HEK293T (cell line): ENCODE data around the gene TMEM42.

ENCODE experiments used
- CTCF ChIA-PET: fragments of 350-600 bp; formaldehyde crosslinking; extraction: SDS; loops from one replicate; lab custom pipeline; 2021; ENCODE audit warnings: antibody characterized with exemption, inconsistent platforms; lab: Yijun Ruan, JAX
- POLR2A ChIA-PET: fragments of 350-600 bp; formaldehyde crosslinking; extraction: SDS; loops from one replicate; lab custom pipeline; 2020; ENCODE audit warnings: antibody characterized with exemption, inconsistent platforms; lab: Yijun Ruan, JAX
- DNase-seq: peaks from one replicate; pipeline ENCODE4 v3.0.0; 2012; ENCODE audit warnings: mixed read lengths; ENCODE audit errors: extremely low spot score
- ARNT ChIP-seq: fragments of 450-650 bp; IDR thresholded peaks from 2 replicates; pipeline ENCODE4 v1.6.1; 2017; ENCODE audit warnings: mild to moderate bottlenecking
- BHLHE40 ChIP-seq: fragments of 450-650 bp; IDR thresholded peaks from 2 replicates; pipeline ENCODE4 v1.6.1; 2016; ENCODE audit warnings: mild to moderate bottlenecking, moderate library complexity, borderline replicate concordance
- CTBP1 ChIP-seq: fragments of 450-650 bp; IDR thresholded peaks from 2 replicates; pipeline ENCODE4 v1.6.1; 2016; ENCODE audit warnings: borderline replicate concordance
- ELF4 ChIP-seq: fragments of 450-650 bp; IDR thresholded peaks from 2 replicates; pipeline ENCODE4 v1.6.1; 2017; ENCODE audit warnings: antibody characterized with exemption
- FOXA1 ChIP-seq: fragments of 450-650 bp; IDR thresholded peaks from 2 replicates; pipeline ENCODE4 v1.6.1; 2016; ENCODE audit warnings: mild to moderate bottlenecking
- FOXK2 ChIP-seq: fragments of 450-650 bp; IDR thresholded peaks from 2 replicates; pipeline ENCODE4 v1.6.1; 2016; ENCODE audit warnings: mild to moderate bottlenecking
- FOXM1 ChIP-seq: fragments of 450-650 bp; IDR thresholded peaks from 2 replicates; pipeline ENCODE4 v1.6.1; 2017; ENCODE audit warnings: mild to moderate bottlenecking, borderline replicate concordance
- HDGF ChIP-seq: fragments of 450-650 bp; IDR thresholded peaks from 2 replicates; pipeline ENCODE4 v1.6.1; 2017; ENCODE audit warnings: antibody characterized with exemption, borderline replicate concordance
- L3MBTL2 ChIP-seq: fragments of 450-650 bp; conservative IDR thresholded peaks from 2 replicates; pipeline ENCODE4 v1.6.1; 2016; ENCODE audit warnings: mild to moderate bottlenecking
- LEF1 ChIP-seq: fragments of 450-650 bp; IDR thresholded peaks from 2 replicates; pipeline ENCODE4 v1.6.1; 2017; ENCODE audit warnings: mild to moderate bottlenecking, borderline replicate concordance
- NFRKB ChIP-seq: fragments of 450-650 bp; IDR thresholded peaks from 2 replicates; pipeline ENCODE4 v1.6.1; 2016; ENCODE audit warnings: mild to moderate bottlenecking, moderate library complexity
- PKNOX1 ChIP-seq: fragments of 450-650 bp; IDR thresholded peaks from 2 replicates; pipeline ENCODE4 v1.6.1; 2016
- SP1 ChIP-seq: fragments of 450-650 bp; IDR thresholded peaks from 2 replicates; pipeline ENCODE4 v1.6.1; 2017
- SUZ12 ChIP-seq: fragments of 450-650 bp; IDR thresholded peaks from 2 replicates; pipeline ENCODE4 v1.6.1; 2016; ENCODE audit warnings: mild to moderate bottlenecking
- TARDBP ChIP-seq: fragments of 450-650 bp; IDR thresholded peaks from 2 replicates; pipeline ENCODE4 v1.6.1; 2016
- ZNF384 ChIP-seq: fragments of 450-650 bp; IDR thresholded peaks from 2 replicates; pipeline ENCODE4 v1.6.1; 2016

The TMEM42 gene

GRCh38 chr3:44886561-44886960, 24.8 kb downstream of the TMEM42 start:
- POLR2A ChIA-PET: interaction anchor here (1.5 kb wide), 1 partner anchor 10 kb away, joined by 3 read pairs; no protein-coding TSS in a partner anchor

GRCh38 chr3:44887101-44887500, 25.4 kb downstream of the TMEM42 start:
- no peak for TF ChIP-seq HDGF
- TF ChIP-seq BHLHE40: no peak
- TF ChIP-seq ZNF384: no peak
- no peak for TF ChIP-seq TARDBP
- TF ChIP-seq L3MBTL2: no peak
- no peak for TF ChIP-seq SUZ12
- no peak for TF ChIP-seq FOXA1
- no peak for TF ChIP-seq PKNOX1
- no peak for TF ChIP-seq NFRKB
- no peak for TF ChIP-seq FOXK2
- no peak for TF ChIP-seq CTBP1
- DNase-seq: no peak
- ChIA-PET CTCF (no interaction called here), POLR2A (interaction anchor here (1.5 kb wide), 1 partner anchor 11 kb away, joined by 3 read pairs; no protein-coding TSS in a partner anchor)

More at GRCh38 chr3:44886561-44886960, 24.8 kb downstream of the TMEM42 start:
- CTCF ChIA-PET: no interaction called here
- TF ChIP-seq CTBP1 (no peak), TARDBP (no peak), SUZ12 (no peak), FOXK2 (no peak), BHLHE40 (no peak), LEF1 (no peak), HDGF (no peak), L3MBTL2 (no peak), ZNF384 (no peak), SP1 (no peak), ELF4 (no peak), PKNOX1 (no peak)
- DNase-seq: no peak

- TF ChIP-seq PKNOX1 (no peak), SP1 (no peak), NFRKB (no peak), LEF1 (no peak), ARNT (no peak), TARDBP (no peak), FOXM1 (no peak), BHLHE40 (no peak), CTBP1 (no peak), SUZ12 (no peak), FOXK2 (no peak), HDGF (no peak)
- ChIA-PET POLR2A (no interaction called here), CTCF (no interaction called here)
- DNase-seq: no peak
Measured at GRCh38 chr3:44890258-44890657, 28.5 kb downstream of the TMEM42 start.

GRCh38 chr3:44890852-44891251, 29.1 kb downstream of the TMEM42 start:
- ChIA-PET CTCF (no interaction called here), POLR2A (no interaction called here)
- TF ChIP-seq SP1: no peak
- TF ChIP-seq NFRKB: no peak
- TF ChIP-seq LEF1: no peak
- no peak for TF ChIP-seq PKNOX1
- TF ChIP-seq FOXM1: no peak
- TF ChIP-seq ELF4: no peak
- no peak for TF ChIP-seq CTBP1
- TF ChIP-seq HDGF: no peak
- TF ChIP-seq ARNT: no peak
- no peak for TF ChIP-seq FOXA1
- TF ChIP-seq L3MBTL2: no peak
- TF ChIP-seq ZNF384: no peak
- TF ChIP-seq SUZ12: no peak
- no peak for TF ChIP-seq BHLHE40
- TF ChIP-seq FOXK2: no peak
- no peak for DNase-seq

- ChIA-PET POLR2A (no interaction called here), CTCF (no interaction called here)
- TF ChIP-seq CTBP1 (no peak), FOXK2 (no peak), NFRKB (no peak), BHLHE40 (no peak), SP1 (no peak), FOXM1 (no peak), ELF4 (no peak)
- DNase-seq: no peak
Measured at GRCh38 chr3:44892689-44893088, 31.0 kb downstream of the TMEM42 start.

- ChIA-PET POLR2A (no interaction called here), CTCF (no interaction called here)
- no peak for TF ChIP-seq L3MBTL2
- no peak for TF ChIP-seq LEF1
- no peak for TF ChIP-seq BHLHE40
- no peak for TF ChIP-seq PKNOX1
- no peak for TF ChIP-seq ZNF384
- TF ChIP-seq FOXA1: no peak
- TF ChIP-seq HDGF: no peak
- TF ChIP-seq CTBP1: no peak
- TF ChIP-seq SP1: no peak
- no peak for TF ChIP-seq FOXM1
- TF ChIP-seq ARNT: no peak
- no peak for TF ChIP-seq ELF4
- TF ChIP-seq TARDBP: no peak
- TF ChIP-seq NFRKB: no peak
- no peak for TF ChIP-seq FOXK2
- no peak for TF ChIP-seq SUZ12
- DNase-seq: no peak
Measured at GRCh38 chr3:44893097-44893496, 31.4 kb downstream of the TMEM42 start.
